NCI-H2107 (cell line): ENCODE measurements around the gene SLC27A1.

Source experiments
- DNase-seq: peaks from one replicate; lab custom pipeline; 2025; lab: John Stamatoyannopoulos, UW

SLC27A1 gene

DNA sequence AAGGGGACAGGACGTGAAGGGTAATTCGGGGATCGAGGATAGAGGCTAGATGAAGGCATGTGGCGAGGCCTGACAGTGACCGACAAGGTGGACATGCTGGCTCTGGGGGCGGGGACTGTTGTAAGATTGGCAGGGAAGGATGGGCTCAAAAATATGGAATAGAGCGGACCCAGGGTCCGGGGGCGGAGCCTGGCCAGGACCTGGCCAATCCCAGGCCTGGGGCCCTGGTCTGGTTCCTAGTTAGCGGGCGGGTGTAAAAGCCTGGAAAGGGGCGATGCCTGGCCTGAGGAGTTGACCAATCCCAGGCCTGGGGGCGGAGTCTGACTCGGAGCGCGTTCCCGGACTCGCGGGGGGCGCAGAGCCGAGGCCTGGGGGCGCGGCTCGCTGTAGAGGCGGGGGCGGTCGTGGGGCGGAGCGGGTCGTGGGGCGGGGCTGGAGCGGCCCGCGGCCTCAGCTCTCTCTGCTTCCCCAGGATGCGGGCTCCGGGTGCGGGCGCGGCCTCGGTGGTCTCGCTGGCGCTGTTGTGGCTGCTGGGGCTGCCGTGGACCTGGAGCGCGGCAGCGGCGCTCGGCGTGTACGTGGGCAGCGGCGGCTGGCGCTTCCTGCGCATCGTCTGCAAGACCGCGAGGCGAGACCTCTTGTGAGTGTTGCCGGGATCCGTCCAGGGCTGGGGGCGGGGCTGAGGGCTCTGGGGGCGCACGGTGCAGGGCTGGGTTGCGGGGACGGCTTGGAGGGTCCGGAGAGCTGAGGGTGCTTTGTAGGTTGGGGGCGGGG lies at the start of gene SLC27A1:
Gene SLC27A1 (plus strand): TSS at position 457 of the 774 bp plus-strand sequence. CDS start 17 bp downstream, at position 474.
- peak; percentile 76 for DNase-seq

DNA sequence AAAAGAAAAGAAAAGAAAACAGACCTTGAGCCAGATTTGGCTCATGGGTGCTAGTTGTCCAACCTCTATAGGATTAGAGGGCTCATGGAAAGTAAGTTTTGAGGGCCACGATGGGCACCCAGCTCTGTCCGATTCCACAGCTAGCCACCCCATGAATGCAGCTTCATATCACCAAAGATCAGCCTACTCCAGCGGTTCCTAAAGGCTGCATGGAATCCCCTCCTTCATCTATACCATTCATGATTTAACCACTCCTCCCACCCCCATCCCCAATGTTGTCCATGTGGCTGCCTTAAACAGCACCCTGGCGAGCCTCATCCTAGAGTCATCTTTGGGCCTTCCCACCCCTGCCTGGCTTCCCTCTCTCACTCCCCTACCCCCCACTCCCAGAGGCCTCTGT lies 48.4 kb upstream of the SLC27A1 start:
- DNase-seq, result no peak

DNA sequence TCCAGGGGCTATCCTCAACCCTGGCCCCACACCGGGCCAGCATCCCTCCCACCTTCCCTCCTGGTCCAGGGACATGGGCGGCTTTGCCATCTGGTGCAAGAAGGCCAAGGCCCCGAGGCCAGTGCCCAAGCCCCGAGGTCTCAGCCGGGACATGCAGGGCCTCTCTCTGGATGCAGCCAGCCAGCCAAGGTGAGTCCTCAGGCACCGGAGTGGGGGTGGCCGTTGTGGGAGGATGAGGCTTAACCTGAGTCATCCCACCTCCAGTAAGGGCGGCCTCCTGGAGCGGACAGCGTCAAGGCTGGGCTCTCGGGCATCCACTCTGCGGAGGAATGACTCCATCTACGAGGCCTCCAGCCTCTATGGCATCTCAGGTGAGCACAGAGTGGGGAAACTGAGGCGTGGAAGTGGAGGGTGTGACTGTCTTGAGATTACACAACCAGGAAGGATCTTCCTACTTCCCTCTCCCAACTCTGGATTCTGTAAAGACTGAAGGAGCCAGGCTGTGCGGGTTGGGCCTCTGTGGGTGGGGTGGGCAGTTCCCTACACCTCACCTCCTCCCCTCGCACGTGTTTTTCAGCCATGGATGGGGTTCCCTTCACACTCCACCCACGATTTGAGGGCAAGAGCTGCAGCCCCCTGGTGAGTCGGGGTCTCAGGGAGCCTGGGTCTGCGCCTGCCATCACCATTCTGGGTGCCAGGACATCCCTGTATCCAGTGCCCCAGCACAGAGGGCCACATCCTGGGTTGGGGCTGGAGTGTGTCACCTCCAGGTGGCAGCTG lies 46.7 kb upstream of the SLC27A1 start:
- no peak for DNase-seq

DNA sequence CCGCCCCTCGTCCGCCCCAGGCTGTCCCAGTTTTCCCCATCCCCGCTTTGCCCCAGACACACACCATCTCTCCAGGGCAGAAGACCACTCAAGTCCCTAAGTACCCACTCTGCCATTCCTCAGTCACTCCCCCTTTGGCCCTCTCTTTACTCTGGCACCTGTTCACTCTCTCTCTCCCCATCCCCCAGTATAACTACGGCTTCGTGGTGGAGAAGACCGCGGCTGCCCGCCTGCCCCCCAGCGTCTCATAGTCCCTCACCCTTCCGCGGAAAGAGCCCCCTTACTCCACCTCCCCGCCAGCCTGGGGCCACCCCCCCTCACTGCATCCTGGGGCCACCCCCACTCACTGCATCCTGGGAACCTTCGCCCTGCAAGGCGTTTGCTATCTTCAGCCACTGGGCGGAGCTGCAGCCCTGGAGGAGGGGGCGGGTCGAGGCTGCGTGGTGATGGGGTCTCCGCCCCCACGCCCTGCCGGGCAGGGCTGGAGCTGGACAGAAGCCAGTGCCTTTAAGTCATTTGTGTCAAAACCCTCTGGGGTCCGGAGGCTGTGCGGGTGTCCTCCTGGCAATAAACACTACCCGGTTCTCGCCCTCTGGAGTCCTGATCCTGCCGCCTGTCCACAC lies 45.5 kb upstream of the SLC27A1 start:
- no peak for DNase-seq

DNA sequence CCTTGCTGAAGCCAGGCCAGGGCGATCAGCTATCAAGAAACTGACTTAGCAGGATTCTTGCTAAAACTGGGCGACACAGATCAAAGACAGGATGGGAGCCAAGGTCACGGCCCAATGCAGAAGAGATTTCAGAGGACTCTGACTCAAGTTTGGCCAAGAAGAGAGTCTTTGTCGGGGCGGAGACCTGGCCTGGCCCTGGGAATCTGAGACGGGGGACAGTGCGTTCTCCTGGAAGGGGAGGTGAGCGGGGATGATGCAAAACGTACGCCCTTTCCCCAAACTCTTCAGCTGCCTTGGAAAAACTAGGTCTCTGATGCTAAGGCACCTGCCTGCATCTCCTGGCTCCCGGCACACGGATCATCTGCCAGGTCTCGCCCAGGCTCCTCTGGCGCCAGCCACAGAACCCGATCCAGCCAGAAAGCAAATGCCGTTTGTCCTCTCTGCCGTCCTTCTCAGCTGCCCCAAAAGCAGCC lies 40.6 kb upstream of the SLC27A1 start:
- no peak for DNase-seq

DNA sequence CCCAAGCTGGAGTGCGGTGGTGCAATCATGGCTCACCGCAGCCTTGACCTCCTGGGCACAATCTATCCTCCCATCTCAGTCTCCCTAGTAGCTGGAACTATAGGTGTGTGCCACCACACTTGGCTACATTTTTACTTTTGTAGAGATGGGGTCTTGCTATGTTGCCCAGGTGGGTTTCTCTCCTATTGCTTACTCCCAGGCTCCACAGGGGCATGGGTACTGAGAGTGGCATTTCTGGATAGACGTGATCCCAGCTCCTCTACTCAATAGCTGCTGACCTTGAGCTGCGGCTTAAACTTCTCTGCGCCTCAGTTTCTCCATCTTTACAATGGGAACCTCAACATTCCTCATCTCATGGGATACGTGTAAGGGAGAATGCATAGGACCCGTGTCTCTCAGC lies 38.9 kb upstream of the SLC27A1 start:
- DNase-seq, result no peak

DNA sequence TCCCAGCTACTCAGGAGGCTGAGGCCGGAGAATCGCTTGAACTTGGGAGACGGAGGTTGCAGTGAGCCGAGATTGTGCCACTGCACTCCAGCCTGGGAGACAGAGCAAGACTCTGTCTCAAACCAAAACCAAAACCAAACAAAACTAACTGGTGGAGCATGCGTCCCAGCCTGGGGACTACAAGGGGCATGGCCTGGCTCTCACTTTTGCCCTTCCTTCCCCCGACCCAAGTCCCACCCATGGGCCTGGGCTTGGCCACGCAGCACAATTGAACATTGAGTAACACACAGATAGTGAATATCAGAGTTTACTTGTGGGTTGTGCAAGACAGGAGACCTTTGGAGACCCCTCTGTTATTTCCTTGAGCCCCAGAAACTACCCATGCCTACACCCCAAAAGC lies 35.1 kb upstream of the SLC27A1 start:
- DNase-seq, result no peak

DNA sequence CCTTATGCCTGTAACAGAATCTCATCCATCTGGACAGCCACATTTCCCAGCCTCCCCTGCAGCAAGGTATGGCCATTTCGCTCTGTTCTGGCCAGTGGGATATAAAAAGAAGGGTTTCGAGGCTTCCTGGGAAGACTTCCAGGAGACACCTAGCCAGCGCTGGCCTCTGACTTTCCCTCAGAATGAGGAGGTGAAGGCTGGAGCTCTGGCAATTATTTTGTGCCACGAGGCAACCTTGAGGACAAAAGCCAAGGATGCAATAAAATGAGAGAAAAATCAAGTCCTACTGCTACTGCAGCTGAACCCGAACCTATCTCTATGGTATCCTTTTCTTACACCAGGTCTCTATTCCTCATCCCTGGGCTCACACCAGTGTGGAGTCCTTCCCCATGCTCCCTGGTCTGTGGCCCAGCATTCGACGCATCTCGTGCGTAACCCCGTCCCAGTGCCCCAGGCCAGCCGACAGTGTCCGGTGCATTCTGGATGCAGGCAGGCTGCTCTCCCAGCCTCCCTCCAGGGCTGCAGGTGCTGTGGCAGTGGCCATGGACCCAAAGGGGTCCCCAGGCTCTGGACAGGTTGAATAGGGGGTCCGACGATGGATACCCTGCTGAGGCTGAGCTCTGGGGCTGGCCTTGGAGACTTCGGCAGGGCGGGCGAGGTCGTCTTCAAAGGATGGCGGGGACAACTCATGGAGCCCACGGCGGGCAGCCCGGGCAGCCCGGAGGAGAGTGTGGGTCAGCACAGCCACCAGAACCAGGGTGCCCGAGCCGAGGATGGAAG lies 34.0 kb upstream of the SLC27A1 start:
- no peak for DNase-seq

DNA sequence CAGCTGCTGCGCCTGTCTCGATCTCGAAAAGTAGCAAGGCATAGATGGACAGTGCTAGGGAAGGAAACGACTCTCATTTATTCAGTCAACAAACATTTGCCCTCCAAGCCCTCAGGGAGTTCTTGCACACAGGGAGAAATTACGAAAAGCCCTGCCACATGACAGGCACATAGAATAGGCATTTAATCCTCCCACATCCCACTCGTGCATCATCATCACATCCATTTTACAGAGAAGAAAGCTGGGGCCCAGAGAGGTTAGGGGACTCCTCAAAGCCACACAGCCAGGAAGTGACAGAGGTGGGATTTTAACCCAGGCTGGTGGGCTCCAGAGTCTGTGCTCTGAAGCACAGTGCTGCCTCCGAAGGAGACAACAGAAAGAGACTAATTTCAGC lies 33.5 kb upstream of the SLC27A1 start:
- no peak for DNase-seq

DNA sequence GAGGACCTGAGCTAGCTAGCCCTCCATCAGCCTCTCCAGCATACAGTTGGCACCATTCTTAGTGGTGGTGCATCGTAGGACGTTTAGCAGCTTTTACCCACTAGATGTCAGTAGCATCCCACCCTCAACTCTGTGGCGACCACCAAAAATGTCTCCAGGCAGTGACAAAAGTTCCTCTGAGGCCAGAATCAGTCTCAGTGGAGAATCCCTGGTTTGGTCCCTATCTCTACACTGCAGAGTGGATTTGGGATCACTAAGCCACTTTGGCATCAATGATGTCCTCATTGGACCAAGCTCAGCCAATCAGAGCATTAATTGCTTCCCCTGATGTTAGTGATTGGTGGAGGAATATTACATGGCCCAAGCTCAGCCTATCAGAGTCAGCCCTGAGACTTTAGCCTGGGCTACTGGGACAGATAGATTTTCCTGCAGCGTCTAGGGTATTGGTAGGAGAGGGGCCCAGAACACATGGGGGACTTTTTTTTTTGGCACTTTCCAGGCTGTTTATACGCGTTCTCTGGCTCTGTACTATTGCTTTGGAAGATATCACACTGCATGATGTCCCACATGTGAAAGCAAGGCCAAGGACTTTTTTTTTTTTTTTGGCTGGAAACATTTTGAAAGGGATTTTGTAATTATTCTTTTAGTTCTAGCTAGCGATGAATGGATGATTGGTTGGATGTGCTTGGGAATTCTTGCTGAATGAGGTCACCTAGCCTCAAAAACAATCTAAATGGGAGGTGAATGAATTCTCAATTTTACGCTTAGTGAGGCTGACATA lies 28.9 kb upstream of the SLC27A1 start:
- no peak for DNase-seq

DNA sequence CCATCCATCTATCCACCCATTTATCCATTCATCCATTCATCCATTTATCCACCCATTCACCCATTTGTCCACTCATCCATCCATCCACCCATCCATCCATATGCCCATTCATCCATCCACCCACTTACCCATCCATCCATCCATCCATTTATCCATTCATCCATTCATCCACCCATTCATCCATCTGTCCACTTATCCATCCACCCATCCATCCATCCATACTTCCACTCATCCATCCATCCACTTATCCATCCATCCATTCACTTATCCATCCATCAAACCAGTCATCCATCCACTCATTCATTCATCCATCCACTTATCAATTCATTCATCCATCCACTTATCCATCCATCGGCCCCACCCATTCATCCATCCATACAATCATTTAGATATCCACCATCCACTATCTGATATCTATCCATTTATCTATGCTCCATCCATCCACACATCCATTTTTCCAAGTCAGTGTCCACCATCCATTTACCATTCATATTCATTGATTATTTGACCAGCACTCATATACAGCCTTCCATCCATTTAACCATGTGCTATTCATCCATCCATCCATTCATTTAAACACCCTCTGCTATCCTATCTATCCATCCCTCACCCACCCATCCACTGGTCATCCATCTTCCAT lies 24.7 kb upstream of the SLC27A1 start:
- DNase-seq, result no peak

DNA sequence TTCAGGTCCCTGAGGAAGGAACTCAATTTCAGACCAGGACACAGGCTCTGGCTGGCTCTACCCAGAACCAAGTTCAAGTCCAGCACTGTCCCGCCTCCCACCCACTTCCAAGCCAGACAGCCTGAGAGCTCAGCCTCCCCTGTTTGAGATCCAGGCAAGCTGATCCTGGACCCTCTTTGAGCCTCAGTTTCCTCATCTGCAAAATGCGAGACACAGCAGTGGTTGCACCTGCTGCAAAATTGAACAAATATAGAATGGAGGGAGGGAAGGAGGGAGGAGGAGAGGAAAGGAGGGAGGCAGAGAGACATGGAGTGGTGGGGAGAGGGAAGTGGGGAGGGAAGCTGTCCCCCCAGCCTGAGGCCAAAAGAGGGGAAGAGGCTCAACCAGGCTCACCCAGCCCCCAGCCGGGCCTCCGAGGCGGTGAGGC lies 22.6 kb upstream of the SLC27A1 start:
- no peak for DNase-seq

DNA sequence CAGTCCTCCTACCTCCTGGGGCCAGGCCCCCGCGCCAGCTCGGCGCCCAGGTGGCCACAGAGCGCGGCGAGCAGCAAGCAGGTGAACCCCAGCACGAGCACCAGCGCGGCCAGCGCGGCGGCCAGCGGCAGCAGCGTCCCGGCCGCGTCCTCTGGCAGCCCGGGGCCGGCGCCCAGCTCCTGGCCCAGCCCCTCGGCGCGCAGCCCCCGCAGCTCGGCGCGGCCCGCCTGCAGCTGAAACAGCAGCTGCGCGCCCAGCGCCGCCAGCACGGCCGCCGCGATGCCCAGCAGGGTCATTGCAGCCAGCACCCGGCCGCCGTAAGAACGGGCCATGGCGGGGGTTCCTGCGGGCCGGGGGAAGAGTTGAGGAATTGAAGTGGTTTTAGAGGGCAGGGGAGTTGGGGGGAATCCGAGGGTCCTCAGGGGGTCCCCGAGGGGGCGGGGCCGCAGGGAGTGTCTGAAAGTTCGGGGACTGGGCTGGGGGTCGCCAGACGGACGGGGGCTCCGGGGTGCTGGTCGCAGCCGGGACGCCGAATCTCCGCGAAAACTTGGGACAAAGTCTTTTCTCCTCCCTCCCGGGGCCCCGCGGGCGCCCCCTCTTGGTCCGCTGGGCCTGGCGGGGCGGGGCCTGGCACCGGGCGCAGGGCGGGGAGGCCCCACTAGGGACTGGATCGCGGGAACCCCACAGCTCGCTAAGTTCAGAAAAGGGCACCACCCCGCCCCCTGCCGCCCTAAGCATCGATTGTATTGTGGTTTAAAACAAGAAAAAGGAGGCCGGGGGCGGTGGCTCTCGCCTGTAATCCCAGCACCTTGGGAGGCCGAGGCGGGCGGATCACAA lies 22.0 kb upstream of the SLC27A1 start, which contains the start of gene TMEM221:
Gene TMEM221 (minus strand): TSS at position 538 of the 837 bp plus-strand sequence. CDS start 206 bp downstream, at position 332.
- DNase-seq, result no peak

DNA sequence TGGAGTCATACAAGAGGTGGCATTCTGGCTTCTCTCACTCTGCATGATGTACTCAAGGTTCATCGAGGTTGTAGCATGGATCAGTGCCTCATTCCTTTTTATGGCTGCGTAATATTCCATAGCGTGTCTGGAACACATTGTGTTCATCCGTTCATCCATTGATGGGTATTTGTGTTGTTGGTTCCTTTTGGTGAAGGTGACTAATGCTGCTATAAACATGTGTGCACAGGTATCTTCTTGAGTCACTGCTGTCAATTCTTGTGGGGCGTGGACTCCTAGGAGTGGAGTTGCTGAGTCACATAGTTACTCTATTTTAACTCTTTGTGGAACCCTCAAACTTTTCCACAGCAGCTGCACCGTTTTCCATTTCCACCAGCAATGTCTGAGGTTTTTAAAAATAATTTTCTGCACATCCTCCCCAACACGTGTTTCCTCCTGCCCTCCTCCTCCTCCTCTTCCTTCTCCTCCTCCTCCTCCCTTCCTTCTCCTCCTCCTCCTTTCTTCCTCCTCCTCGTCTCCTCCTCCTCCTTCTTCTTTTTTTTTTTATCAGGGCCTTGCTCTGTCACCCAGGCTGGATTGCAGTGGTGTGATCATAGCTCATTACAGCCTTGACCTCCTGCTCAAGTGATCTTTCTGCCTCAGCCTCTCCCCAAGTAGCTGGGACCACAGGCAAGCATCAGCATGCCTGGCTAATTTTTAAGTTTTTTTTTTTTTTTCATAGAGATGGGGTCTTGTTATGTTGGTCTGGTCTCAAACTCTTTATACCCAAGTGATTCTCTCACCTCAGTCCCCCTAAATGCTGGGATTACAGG lies 19.9 kb upstream of the SLC27A1 start:
- DNase-seq, result no peak

DNA sequence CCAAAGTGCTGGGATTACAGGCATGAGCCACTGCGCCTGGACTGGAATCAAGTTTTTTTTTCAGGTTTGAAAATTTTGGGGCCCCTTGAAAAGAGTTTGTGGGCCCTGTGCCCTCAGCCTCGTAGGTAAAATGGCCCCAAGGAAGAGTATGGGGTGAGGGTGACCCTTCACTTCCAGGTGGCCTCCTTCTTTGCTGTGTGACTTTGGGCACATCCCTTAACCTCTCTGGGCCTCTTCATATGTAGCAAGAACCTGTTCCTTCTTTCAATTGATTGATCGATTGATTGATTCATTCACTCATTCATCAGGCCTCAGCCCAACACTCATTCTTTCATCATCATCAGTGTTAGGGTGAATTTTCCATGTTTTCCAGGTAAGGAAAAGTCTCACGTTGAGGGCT lies 18.5 kb upstream of the SLC27A1 start:
- no peak for DNase-seq

DNA sequence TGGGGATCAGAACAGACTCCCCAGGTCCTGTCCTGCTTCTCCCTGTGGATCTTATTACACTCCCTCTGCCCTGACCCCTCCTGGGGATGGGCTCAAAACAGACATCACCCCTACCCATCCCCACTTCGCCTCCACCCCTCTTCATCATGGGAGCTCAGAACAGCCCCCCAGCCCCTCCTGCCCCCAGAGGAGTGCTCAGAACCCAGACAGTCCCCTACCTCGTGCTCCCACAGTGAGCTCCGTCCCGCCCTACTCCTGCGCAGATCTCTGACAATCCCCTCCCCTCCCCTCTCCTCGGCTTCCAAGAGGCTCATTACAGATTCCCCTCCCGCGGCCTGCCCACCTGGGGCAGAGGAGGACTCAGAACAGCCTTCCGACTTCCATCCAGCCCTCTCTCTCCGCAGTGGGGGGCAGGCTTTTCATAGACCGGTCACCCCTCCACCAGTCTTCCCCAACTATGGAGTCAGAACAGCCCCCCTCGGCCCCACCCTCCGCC lies 15.7 kb upstream of the SLC27A1 start:
- no peak for DNase-seq

DNA sequence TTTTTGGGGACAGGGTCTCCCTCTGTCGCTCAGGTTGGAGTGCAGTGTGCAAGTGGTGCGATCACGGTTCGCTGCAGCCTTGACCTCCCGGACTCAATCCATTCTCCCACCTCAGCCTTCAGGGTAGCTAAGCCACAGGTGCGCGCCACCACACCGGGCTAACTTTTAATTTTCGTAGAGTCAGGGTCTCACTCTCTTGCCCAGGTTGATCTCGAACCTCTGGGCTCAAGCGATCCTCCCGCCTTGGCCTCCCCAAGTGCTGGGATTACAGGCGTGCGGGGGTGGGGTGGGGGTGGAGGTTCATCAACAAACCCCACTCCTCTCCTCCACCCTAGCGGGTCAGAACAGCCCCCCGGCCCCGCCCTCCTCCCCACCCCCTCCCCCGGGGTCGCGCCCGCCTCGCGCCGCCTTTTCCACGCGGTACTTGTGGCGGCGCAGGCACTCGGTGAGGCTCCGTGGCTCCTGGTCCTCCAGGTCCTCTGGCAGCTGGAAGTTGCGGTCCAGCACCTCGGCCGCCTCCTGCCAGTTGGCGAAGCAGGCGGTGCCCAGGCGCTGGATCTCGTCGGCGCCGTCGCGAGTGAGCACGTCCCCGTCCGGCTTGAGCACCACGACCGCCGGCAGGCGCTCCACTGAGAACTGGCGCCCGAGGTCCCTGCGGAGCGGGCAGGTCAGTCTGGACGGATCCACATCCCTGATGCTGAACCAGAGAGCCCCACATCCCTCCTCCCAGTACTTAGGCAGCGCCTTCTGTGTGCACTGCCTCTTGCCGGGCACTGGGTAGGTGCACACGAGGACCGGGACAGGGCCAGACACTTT lies 14.8 kb upstream of the SLC27A1 start:
- no peak for DNase-seq

DNA sequence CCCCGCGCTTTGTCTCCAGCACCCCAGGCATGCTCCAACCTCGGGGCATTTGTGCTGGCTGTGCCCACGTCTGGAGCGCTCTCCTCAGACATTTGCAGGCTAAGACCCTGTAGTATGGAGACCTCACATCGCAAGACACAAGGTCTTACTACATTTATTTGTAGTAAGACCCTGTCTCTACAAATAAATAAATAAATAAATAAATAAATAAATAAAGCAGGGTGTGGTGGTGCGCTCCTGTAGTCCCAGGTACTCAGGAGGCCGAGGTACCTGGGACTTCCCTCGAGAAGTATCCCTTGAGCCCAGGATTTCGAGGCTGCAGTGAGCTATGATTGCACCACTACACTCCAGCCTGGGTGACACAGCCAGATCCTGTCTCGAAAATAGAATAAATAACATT lies 14.2 kb upstream of the SLC27A1 start:
- no peak for DNase-seq
